ENCODE results near the gene CHMP3.
"Not testable (repeated sequence)": the region's sequence is repeated elsewhere in the genome, so short reads cannot be mapped to it uniquely, and the experiment has no call there.

CHMP3 gene

DNA sequence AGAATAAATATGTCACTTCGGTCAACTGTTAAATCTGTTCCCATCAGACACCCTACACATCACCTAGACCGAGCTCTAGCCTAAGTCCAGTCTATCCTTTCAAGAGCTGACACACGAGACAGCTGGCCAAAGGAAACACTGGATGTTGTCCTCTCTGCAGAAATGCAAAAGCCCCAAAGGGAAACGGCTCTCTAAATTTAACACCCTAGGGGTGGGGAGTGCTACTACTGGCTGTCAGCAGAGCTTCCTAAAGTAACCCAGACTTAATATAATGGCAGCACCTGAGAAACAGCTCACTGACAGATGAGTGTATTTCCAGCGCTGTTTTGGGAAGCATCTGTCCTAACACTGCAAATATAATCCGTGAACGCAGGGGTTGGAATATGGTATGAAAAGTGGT is 55.6 kb downstream of the CHMP3 start:
- no peak for DNase-seq

DNA sequence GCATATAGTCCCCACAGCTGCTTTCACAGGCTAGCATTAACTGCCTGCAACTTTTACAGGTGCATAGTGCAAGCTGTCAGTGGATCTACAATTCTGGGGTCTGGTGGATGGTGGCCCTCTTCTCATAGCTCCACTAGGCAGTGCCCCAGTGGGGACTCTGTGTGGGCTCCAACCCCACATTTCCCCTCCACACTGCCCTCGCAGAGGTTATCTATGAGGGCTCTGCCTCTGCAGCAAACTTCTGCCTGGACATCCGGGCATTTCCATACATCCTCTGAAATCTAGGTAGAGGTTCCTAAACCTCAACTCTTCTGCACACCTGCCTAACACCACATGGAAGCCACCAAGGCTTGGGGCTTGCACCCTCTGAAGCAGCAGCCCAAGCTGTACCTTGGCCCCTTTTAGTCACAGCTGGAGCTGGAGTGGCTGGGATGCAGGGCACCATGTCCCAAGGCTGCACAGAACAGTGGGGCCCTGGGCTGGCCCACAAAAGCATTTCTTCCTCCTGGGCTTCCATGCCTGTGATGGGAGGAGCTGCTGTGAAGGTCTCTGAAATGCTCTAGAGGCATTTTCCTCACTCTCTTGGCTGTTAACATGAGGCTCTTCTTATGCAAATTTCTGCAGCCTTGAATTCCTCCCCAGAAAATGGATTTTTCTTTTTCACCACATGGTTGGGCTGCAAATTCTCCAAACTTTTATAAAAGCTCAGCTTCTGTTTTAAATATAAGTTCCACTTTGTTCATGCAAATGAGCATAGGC is 62.7 kb downstream of the CHMP3 start:
- DNase-seq = no peak

- no peak for DNase-seq
These were observed 63.9 kb downstream of the CHMP3 start for GRCh38 chr2:86499326-86499725.

GRCh38 chr2:86498468-86499260 is 64.6 kb downstream of the CHMP3 start:
- DNase-seq = no peak

- not testable (repeated sequence) for DNase-seq
These were observed 66.9 kb downstream of the CHMP3 start for GRCh38 chr2:86496391-86496790.

DNA sequence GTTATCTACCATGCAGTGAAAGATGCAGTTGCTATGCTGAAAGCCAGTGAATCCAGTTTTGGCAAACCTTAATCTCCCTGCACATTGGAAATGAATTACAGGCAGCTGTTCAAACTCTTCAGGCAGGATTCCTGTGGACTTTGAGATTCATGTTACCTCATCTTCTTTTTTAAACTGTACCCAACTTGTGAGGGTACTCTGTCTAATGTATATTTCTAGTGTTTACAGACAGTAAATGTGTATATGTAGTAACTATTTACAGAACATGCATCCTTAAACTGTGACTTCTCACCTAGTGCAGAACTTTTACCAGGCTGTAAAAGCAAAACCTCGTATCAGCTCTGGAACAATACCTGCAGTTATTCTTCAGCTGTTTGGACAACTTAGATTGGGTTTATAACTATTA is 71.2 kb downstream of the CHMP3 start:
- no peak for DNase-seq

DNA sequence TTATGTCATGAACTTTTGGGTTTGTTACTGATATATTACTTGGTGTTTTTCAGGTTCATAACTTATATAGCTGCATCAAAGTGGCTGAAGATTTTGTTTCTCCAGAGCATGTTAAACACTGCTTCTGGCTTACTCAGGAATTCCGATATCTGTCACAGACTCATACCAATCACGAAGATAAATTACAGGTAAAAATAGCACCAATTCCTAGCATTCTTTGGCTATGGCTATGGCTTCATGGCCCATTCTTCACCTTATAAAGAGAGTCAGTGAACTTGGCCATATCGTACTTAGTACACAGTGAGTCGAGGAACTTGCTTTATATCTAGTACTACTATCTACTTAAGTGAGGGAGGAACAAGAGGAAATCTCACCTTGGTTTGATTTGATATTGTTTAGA is 72.2 kb downstream of the CHMP3 start:
- DNase-seq = peak; percentile 6

GRCh38 chr2:86490245-86490644 is 73.0 kb downstream of the CHMP3 start:
- DNase-seq = no peak

DNA sequence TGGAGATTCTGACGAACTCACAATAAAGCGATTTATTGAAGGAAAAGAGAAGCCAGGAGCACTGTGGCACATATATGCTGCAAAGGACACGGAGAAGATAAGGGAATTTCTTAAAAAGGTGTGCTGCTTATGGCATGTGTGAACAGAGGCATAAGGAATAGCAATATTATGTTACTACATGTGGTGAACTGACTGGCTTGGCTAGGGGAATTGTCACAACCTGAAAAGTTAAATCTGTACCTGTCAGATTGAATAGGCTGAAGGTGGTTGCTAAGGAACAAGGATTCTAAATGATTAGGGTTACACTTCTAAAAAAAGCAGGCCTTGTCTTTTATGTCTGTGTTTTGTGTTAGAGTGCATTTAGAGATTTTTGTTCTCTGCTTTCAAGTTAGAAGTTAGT is 73.7 kb downstream of the CHMP3 start:
- DNase-seq = no peak

DNA sequence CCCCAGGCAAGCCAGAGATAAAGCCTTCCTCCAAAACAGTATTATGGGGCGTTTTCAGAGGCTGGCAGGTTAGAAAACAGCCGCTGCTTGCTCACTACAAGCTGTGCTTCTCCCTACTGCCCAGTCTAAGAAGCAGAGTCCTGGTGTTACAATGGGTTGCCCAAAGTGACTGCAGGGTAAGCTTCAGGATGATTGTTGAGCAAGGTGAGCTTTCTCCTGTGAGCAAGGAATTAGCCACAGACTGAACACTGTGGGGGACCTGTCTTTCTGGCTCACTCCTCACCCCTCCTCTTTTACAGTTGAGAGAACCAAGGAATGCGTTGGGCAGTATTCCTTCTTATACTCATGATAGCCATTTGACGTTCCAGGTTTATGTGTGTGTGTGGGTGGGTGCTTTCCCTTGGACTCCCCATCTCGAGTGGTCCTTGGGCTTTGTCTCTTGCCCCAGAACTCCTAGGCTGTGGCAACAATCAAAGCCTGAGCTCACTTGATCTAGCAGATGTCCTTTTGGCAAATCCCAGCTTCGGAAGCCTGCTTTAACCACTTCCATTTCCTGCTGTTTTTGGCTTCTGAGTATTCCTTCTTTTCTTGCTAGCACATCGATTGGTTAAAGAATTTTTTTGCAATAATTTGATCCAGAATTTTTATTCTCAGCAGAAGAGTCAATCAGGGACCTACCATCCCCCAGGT is 74.5 kb downstream of the CHMP3 start:
- DNase-seq = no peak

DNA sequence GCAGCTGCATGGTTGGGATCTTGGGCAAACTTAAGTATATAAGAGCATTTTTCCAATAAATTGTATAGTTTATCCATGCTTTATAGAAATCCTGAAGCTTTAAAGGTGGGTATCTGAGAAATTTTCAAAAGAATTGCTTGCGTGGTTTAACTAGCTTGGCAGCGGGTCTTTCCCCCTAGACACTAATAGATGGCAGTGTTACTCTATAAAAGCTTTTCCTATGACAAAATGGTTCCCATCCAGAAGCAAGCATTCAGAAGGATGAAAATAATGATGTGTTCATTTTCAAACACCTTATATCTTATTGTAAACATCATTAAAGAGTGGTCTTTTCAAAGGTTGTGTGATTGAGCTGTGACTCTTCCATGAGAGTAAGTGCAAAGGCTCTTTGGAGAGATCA is 76.2 kb downstream of the CHMP3 start:
- no peak for DNase-seq

DNA sequence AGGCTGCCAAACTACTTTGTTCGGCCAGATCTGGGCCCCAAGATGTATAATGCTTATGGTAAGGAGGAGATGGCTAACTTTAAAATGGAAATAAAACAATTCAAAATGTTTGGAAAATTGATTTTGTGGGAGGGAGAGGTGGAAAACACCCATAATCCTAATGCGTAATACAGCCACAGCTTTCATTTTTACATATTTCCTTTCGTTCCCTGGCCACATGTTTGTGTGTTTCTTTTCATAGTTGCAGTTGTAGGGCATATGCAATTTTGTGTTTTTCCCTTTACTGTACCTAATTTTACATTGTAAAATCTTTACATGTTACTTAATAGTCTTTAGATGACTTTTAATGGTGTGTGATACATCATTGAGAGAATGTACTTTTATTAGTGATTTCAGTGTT is 77.4 kb downstream of the CHMP3 start:
- DNase-seq = no peak

DNA sequence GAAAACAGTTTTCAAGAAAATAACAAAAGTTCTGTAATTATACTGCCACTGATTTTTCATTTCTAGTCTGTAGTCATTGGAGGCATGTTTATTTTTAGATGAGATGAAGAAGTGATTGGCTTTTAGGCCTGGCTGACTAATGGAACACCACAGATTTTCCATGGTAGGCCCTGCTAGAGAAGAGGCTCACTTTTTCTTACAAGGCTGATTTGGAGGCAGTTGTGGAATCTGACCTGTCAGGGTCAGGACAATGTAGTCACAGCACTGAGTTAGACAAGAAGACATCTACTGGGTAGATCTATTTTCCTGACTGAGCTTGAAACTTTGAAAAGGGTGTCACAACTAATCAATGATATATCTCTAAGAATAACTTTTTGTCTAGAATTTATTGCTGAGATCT is 78.1 kb downstream of the CHMP3 start:
- no peak for DNase-seq

- DNase-seq = no peak
These were observed 78.9 kb downstream of the CHMP3 start for GRCh38 chr2:86484385-86484784.

- DNase-seq = no peak
These were observed 81.2 kb downstream of the CHMP3 start for GRCh38 chr2:86482034-86482433.

- DNase-seq = no peak
These were observed 83.1 kb downstream of the CHMP3 start for GRCh38 chr2:86480105-86480504.

DNA sequence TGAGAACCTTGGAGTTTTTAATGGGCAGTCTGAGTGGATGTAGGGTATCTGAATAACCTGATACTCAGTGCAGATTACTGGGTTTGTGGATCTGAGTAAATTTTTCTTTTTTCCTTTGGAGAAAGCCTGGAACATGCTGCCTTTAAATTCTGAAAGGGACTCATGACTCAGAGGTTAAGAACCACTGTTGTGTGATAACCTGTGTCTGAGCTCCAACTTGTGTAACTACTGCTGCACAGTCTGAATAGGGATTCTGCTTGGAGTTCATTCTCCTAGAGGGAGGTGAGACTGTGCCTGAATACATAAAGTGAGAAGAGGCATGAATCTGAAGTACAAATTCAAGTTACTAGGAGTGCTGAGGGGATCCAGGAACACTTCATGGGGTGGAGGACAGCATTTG is 85.9 kb downstream of the CHMP3 start:
- DNase-seq = no peak

DNA sequence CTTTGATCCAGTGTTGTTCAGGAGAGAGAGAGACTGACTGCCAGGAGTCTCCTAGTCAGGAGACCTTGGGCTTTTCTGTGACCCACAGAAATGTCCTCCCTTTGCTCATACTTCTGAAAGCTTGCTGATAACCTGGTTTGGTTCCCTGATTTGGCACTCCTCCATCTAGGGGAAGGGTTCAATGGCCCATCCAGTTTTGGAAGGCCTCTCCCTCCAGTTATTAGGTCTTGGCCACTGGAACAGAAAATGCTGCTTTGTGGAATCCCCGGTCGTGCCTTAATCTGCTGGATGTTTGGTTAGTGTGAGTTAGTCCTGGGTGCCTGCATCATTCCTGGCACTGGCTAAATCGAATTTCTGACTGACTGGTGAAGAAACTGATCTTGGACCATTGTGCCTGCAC is 86.3 kb downstream of the CHMP3 start:
- no peak for DNase-seq

DNA sequence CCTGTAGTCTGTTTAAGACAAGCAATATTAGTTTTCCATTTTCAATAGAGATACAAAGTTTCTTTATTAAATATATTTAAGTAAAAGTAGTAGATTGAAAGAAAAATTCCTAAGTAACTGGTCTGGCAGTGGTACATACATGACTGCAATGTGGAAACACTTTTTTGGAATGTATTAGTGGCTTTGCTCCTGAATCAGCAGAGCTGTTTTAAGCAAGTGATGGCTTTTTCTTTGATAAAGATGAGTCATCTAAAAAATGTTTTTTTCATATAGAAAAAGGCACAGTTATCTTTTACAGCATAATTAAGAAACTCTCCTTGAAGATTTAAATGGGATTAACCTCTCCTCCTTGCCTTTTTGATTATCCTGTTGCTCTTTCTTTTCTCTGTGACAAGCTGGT is 87.2 kb downstream of the CHMP3 start:
- DNase-seq = peak; percentile 59

DNA sequence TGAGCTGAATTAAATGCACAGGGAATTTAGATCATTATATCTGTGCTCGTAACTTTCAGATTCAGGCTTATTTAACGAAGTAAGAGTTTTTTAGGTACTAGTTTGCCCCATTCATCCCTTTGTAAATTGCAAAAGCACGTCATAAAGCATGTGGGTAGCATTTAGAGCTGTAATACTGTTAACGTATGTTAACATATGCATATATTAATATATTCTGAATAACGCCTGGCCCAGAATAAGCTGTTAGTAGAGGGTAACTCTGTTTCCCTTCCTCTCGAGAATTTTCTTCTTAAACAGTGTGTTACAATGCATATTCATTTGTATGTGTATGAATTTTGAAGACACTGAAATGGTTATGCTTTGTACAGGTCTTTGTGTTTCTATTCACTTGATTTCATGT is 91.6 kb downstream of the CHMP3 start:
- no peak for DNase-seq

- DNase-seq = no peak
These were observed 92.4 kb downstream of the CHMP3 start for GRCh38 chr2:86470890-86471289.

DNA sequence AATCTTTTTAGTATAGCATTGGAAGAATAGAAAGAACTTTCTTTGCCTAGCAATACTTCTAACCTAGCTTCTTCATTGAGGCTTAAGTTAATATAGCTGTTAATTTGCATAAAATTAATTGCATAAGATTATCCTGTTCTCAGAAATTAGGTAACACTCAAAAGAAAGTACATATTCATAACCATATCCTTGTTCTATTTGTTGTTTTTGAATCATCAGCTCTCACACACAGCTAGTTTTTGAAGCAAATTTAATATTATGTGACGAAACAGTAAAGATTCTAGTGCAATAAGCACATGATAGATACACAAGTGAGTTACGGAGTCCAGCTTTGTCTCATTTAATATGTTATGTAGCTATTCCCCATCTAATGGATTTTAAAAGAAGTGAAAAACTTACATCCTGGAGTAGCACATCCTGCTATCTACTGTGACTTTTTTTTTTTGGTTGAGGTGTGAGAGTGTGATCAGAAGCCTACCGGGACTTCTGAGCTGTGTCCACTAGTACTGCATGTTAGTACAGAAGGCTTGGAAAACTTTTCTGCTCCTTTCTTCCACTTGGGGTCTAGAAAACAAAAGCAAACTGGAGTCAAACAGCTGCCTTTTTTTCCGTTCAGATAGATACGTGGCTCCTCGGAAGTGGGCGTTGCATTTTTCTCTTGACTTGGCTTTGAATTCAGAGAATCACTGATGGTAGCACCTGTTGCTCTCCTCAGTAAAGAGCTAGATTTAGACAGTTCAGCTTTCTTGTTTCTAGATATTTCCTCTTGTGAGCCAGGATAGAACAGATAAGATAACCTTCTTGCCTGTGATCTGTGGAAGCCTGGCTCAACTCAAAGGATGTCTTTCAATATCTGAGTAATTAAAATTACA is 94.8 kb downstream of the CHMP3 start:
- no peak for DNase-seq

- no peak for DNase-seq
These were observed 96.9 kb downstream of the CHMP3 start for GRCh38 chr2:86466306-86466705.
